ENCODE data around the gene JAZF1.
"Not testable (repeated sequence)": the region's sequence is repeated elsewhere in the genome, so short reads cannot be mapped to it uniquely, and the experiment has no call there.

The JAZF1 gene

DNA sequence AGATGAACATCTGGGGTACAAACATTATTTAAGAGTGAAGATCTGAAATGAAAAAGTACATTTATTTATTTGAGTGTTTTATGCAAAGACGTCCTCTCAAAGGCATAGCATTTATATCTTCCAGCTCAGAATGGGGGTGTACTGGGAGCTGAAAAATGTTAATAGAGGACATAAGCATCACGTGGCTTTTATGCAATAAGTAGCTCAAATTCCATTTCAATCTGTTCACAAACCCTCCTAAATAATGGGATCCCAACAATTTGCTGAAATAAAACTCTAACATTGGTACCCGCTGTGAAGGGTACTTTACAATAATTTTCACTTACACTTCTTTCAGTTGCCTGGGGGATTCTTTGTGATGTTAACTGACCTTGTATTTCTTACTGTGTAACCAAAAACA lies 268.7 kb downstream of the JAZF1 start:
- DNase-seq (ENCODE audit: low read depth): no peak

DNA sequence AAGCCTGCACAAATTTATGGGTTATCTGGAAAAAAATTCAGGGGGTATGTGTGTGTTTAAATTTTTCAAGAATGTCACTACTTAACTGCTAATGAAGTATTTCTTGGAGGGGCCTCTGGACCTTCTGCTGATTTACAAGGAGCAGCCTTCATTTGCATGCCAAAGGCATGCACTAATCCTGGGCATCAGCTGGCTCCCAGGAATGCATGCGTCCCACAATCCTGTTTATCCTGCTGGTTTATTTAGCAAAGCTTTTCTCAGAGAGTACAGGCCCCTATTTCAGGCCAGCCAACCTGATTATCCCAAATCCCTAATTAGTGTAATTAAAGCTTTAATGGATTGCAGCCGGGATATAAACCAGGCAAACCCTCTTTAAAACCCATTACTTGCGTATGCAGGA lies 270.3 kb downstream of the JAZF1 start:
- DNase-seq (ENCODE audit: low read depth): no peak

DNA sequence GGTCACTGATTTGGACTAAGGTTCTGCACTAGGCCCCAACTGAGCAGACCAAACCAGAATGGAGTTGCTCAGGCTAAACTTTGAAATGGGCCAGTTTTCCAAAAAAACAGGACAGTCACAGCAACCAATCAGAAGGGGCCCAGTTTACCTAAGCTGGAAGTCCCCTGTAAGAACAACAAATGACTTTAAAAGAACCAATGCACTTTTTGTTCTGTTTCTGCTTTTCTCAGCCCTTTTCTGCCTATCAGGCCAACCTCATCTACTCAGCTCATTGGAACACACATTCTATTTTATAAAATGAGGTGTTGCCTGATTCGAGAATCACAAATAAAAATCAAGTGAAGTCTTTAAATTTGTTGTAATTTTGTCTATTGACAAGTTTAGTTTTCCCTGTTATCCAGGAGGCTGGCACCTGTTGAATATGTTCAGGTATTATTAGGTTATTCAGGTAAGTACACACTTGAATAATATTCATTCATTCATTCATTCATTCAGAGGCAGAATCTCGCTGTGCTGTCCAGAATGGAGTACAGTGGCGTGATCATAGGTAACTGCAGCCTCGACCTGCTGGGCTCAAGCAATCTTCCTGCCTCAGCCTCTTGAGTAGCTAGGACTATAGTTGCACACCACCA lies 271.9 kb downstream of the JAZF1 start:
- DNase-seq (ENCODE audit: low read depth): no peak

DNA sequence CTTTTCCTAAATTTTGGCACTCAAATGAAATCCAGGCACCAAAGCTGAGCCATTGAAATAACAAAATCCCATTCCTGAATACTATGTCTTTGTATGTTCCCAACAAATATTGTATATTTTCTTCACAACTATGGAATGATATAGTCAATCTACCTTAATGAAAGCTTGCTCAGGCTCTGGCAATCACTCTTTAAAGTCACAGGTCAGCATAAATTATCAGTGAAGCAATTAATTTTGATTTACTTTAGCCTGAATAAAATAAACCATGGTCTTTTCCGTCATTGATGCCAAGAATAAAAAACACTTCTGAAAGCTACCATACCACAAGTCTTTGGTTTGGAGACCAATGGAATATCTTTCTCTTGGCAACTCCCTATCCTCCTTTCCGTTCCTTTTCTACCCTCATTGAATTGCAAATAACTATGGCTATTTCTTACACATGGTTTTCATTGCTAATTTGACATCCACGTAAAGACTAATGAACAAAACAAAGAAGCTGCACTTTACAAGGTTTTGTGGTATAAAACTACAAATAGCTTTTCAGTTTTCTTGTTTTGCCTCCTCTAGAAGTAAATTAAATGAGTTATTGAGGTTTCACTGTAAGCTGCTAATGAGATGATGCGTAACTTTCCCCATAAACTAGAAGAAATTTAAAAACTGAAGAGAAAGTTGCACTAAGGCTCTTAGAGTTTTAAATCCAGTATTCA lies 274.1 kb downstream of the JAZF1 start:
- no peak for DNase-seq (ENCODE audit: low read depth)

DNA sequence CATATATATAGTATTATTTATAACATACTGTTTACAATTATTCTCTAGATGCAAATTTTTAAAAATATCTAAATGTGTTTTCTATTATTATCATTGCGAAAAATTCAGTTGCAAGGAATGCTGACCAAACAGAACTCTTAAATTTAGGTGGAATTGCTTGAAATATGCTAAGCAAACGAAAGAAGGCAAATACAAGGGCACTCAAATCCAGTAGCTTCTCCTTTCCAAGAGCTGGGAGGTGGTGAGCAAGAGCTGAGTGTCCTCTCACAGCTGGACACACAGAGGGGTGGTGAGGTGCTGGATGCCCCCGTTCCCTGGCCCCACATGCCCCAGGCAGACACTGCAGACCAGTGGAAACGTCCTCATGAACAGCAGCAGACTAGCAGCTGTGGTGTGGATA lies 274.6 kb downstream of the JAZF1 start:
- no peak for DNase-seq (ENCODE audit: low read depth)

DNA sequence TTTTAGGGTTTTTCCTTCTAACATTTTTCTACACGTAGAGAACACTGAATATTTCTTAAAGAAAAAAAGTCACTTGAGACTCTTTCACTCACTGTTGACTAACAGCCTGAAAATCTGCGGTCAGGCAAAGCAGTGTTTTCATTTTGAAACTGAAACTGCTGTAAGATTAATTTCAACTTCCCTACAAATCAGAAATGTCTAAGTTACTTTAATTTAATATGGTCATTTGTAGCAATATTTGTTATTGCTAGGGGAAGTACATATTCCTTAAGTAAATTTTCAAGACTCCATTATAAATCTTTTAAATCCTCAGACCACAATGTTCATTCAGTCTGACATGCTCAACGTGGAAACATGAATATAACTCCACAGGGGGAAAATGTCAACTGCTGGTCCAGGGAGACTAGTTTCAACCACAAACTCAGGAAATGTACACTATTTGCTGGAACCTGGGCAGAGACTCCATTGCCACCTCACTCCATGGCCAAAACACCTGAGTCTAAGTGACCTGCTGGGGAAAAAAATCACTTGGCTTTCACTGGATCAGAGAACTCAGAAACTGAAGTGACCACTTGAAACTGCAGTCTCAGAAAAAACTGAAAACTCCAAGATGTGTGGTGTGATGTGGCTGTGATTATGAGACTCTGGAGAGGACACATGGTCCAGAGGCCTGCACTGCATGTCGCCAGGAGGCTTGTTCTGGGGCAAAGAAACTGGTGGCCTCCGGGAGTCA lies 279.4 kb downstream of the JAZF1 start:
- DNase-seq (ENCODE audit: low read depth): no peak

DNA sequence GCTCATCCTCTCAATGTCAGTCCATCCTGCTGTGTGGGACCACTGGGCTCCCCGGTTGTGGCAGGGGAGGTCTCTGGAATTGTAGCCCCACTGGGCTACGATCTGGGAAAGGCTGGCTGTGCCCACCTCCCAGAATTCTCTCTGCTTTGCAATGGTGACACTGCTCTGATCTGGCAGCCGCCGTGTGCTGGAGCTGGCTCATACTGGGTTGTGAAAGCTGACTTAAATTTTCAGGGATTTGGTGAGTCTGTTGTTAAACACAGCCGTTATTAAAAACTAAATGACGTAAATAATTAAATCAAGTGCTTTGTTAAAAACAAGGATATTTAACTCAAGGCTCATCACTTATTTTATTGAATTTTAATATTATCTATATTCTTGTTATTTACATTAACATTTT lies 280.6 kb downstream of the JAZF1 start:
- no peak for DNase-seq (ENCODE audit: low read depth)

DNA sequence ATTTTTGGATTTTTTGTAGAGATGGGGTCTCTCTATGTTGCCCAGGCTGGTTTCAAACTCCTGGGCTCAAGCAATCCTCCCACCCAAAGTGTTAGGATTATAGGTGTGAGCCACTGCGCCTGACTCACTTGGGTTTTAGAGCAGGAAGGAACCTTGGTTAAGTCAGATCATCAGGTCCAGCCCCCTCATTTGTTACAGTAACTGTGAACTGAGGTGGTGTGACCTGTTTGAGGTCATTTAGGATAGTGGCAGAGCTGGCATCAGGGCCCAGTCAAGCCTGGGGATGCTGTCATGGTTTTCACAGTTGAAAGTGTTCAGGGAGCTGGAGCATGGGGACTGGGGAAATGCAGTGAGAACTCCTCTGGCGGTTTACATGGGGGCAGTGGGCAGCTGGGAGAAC lies 281.0 kb downstream of the JAZF1 start:
- DNase-seq (ENCODE audit: low read depth): no peak

DNA sequence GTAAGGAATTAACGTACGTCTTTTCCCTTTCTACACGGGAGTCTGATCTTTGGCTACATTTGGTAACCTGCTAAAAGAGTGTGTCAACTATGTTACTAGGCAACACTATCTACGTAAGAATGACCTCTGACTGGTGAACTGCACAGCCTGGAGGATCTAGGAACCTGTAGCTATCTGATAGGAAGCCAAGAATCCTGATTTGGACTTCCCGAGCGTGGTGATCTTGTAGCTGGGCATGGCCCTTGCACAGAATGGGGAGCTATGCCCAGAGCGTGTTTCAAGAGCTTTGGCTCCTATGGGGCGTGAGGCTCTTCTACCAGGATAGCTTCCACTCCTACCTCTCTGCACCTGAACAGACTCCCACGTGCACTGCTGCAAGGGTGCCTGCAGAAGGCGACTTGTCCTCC lies 283.2 kb downstream of the JAZF1 start:
- no peak for DNase-seq (ENCODE audit: low read depth)

DNA sequence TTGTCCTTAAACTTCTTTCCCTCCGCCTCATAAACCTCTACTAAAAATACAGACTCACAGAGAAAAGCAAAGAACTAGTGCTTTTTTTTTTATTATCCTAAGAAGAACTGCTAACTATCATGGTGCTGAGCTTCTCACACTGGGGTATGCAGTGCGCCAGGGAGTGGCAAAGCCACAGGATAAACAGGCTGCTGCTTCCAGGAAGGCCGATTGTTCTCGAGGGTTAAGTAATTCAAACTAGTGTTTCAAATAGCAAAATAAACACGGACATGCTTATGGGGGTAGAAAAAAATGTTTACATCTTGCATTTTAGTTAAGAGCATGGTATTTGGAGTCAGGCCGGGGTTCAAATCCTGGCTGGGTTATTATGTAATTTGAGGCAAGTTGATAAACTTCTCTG lies 283.6 kb downstream of the JAZF1 start:
- no peak for DNase-seq (ENCODE audit: low read depth)

DNA sequence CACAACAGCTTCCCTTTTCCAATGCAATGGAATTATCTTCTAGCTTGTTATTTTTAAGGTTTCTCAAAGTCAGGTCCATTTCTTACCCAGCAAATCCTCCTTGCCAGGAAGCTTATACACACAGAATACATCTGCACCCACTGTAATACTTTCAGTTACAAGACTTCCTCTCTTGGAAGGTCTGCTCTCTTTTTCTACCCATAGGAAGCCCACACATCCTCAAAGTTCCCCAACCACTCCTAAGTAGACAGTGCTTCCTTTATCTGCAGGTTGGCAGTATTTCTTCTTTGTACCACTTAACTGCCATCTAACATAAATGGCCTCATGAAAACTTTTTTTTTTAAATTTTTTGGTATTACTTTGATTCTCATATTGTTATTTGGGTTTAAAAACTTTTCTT lies 285.0 kb downstream of the JAZF1 start:
- DNase-seq (ENCODE audit: low read depth): no peak

DNA sequence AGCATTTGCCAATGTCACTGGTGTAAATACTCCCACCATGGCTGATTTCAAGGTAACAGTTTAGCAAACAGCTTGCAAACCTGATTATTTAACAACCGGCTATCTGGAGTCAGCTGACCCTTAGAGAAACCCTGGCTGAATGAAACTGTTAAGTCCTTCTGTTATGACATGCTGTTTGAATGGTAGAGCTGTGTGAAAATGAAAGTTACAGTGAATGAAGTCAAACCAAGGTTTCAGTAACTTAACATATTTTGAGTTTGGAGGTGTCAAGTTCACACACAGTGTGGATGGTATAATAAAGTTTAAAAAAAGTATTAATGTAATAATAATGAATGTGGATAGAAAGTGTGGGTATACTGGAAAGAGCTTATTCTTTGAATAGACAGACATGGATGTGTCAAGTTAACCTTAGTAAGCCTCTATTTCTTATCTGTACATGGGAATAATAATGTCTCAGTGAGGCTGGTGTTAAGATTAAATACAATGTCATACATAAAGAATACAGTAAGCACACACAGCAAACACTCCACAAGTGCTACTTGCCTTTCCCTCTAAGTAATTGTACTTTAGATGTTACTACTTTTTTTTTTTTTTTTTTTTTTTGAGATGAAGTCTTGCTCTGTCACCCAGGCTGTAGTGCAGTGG lies 290.3 kb downstream of the JAZF1 start:
- no peak for DNase-seq (ENCODE audit: low read depth)

DNA sequence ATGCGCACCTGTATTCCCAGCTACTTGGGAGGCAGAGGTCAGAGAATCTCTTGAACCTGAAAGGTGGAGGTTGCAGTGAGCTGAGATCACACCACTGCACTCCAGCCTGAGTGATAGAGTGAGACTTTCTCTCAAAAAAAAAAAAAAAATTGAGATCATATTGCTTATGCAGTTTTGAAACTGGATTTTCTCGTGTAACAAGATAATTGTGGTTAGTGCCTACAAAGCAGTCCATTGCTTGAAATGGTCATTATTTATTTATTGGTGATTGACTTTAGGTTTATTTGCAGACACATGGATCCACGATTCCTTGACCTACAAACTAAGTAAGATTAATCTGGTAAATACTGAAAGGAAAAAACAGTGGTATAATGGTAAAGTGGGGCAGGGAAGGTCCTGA lies 290.8 kb downstream of the JAZF1 start:
- DNase-seq (ENCODE audit: low read depth): no peak

DNA sequence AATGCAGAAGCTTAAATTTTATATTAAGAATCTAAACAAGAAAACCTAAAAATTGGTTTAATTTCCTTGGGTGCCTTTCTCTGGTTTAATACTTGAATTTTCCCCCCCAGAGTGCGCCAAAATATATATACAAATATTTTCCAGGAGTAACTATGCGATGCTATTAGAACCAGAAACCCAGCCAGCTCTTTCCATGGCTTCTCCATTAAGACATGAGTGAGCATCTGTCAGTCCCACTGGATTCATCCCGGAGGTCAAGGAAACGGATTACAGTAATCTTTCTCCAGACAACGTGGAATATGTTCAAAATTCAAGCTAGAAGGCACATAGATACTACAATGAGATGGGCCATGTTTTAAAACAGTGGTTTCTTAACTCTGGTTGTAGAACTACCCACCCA lies 291.9 kb downstream of the JAZF1 start:
- no peak for DNase-seq (ENCODE audit: low read depth)

DNA sequence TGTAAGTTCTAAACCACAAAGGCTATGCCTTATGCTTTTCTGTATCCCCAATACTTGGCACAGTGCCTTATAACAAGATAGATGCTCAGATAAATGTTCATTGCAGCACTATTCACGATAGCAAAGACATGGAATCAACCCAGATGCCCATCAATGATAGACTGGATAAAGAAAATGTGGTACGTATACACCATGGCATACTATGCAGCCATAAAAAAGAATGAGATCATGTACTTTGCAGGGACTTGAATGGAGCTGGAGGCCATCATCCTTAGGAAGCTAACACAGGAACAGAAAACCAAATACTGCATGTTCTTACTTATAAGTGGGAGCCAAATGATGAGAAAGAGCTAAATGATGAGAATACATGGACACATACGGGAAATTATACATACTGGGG lies 293.9 kb downstream of the JAZF1 start:
- DNase-seq (ENCODE audit: low read depth): not testable (repeated sequence)

DNA sequence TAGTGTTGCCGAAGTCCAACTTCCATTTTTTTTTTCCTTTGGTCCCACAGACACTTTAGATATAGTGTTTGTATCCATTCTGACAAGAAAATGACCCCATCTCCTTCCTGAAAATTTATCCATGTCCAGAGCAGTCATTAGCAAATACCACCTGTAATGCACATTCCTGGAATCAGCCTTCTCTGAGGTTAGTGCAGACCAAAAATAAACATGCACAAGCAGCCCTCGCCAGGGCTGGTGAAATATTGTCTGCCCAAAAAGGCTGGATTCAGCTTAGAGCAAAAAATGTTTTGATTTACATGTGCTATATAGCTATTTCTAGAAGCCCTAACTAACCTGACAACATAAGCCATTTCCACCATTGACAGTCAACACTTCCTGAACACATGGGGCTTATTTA lies 294.9 kb downstream of the JAZF1 start:
- no peak for DNase-seq (ENCODE audit: low read depth)

DNA sequence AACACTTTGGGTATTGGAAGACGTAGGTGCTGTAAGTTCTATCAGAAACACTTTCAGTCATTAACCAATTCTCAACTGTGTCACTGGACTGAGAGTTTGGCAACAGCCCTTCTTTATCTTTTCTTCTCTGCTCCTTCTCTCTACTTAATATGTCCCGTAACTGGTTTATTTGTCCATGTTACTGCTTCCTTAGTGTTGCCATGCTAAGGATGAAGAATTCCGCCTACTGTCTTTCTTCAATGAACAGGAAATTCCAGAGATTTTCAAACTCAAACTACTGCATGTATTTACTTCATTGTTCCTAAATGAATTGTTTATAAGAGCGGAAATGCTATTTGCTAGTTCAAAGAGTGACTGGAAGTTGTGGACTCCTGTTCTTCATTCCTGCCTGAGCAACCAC lies 296.9 kb downstream of the JAZF1 start:
- no peak for DNase-seq (ENCODE audit: low read depth)

DNA sequence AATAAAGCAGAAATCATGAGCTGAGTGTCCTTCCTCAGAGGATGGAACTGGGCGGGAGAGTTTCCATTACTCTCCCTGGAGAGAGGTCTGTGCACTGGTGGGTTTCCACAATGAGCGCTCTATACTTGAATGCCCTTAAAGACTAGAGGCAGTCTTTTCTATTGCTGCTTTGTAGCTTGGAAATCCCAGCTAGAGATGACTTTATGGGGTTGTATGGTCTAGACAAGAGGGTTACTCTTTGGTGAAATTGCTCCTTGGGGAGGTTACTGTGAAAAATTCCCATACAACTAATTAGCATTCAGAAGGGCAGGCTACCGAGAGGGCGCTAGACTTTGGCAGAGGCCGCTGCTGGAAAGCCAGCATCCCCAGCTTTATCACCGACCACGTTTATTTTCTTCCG lies 303.8 kb downstream of the JAZF1 start:
- DNase-seq (ENCODE audit: low read depth): no peak

DNA sequence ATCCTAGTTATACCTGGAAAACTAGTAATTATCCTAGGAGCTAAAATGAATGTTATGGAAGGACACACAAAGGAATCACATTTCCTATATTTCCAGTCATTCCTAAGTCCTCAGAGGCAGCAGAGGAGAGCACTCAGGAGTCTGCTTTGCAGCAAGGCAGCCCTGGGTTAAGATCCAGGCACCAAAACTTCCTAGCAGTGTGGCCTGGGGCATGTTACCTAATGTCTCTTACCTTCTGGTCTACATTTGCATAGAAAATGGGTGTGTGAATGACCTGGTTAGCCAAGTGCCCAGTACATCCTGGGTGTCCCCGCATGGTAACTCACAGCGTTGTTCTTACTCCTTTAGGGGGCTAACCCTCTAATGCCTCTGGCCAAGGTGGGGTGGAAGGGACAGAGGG lies 304.8 kb downstream of the JAZF1 start:
- DNase-seq (ENCODE audit: low read depth): no peak

DNA sequence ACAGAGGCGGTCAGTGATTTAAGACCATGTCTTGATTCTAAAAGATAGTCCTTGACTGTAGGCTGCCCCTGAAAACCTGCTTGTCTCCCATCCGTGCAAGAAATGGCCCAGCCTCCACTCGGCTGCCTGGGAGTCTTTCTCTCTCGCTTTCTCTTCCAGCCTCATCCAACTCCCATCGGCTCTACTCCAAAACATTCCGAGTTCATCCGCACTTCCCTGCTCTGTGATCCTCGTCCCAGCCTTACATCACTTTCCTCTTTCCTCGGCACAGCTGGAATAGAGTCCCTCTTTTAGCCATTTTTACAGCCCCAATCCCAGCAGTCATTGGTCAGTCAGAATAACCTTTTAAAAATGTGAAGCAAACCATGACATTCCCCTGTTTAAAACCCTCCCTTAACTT lies 305.5 kb downstream of the JAZF1 start:
- DNase-seq (ENCODE audit: low read depth): no peak

DNA sequence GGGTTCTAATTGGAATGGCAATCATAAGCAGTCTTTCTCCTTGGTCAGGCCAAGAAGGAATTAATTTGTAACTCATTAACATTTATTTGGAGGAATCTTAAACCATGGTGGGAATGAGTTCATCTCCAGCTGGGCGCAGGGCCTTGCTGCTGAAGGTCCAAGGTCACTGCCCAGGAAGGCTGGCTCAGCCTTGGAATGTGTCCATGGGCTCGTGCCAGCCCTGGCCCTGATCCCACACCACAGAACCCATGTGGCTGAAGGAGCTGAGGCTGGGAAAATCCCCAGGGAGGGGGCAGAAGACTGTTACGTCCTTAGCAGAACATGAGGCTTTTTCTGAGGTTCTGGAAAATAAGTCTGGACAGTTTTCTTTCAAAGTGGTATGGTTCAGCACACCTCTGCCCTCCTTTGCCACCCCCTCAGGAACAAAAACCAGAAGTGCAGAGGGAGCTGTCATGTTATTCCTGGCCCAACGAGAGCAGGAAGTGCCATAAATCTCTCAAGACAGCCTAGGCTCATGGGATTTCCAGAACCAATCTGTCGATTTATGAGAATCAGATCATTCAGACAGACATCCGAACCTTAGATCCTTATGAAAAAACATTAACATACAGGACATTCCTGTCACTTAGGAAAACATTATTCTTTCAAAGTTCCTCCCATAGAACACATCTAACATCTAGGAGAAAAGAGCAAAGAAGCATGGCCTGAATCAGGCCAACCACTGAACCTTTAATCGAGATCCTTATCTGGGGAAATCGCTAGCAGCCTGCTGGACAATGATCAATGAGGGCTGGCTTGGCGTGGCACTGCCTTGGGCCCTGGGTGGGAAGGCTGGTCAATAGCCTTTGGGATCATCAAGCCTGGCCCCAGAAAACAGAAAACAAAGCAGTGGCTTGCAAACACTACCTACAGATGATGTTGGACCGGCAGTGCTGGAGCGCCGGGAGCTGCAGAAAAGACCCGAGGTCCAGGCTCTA lies 306.3 kb downstream of the JAZF1 start:
- no peak for DNase-seq (ENCODE audit: low read depth)
